ENCODE data around the gene LCE1C.

LCE1C gene

GRCh38 chr1:152806576-152806975 is at the start of gene LCE1C:
Gene LCE1C, minus strand, starts transcription at chr1:152806651. Its CDS starts 1,173 bp downstream, at chr1:152805478.
- no peak for DNase-seq (ENCODE audit: low spot score)

GRCh38 chr1:152855661-152856060 is 49.2 kb upstream of the LCE1C start:
- DNase-seq (ENCODE audit: low spot score): no peak

GRCh38 chr1:152842556-152842955 is 36.1 kb upstream of the LCE1C start, which contains the start of gene LCE6A:
Gene LCE6A, plus strand, starts transcription at chr1:152842856. Its CDS starts 665 bp downstream, at chr1:152843521.
- DNase-seq (ENCODE audit: low spot score): no peak

- no peak for DNase-seq (ENCODE audit: low spot score)
Measured at GRCh38 chr1:152836870-152837269, 30.4 kb upstream of the LCE1C start.

GRCh38 chr1:152827173-152827572 is 20.7 kb upstream of the LCE1C start, which contains the start of gene LCE1A:
Gene LCE1A, plus strand, starts transcription at chr1:152827473. Its CDS starts 0 bp downstream, at chr1:152827473.
- DNase-seq (ENCODE audit: low spot score): no peak

- no peak for DNase-seq (ENCODE audit: low spot score)
Measured at GRCh38 chr1:152824964-152825363, 18.5 kb upstream of the LCE1C start.

- no peak for DNase-seq (ENCODE audit: low spot score)
Measured at GRCh38 chr1:152823294-152823693, 16.8 kb upstream of the LCE1C start.

GRCh38 chr1:152817309-152817708 is 10.9 kb upstream of the LCE1C start:
- no peak for DNase-seq (ENCODE audit: low spot score)

- no peak for DNase-seq (ENCODE audit: low spot score)
Measured at GRCh38 chr1:152811671-152812070, 5.2 kb upstream of the LCE1C start, which contains the start of gene LCE1B. Gene LCE1B, plus strand, starts transcription at chr1:152811971. Its CDS starts 476 bp downstream, at chr1:152812447.

GRCh38 chr1:152811050-152811449 is 4.6 kb upstream of the LCE1C start:
- no peak for DNase-seq (ENCODE audit: low spot score)

- DNase-seq (ENCODE audit: low spot score): no peak
Measured at GRCh38 chr1:152801333-152801732, 5.1 kb downstream of the LCE1C start.

- DNase-seq (ENCODE audit: low spot score): no peak
Measured at GRCh38 chr1:152796421-152796820, 10.0 kb downstream of the LCE1C start, which contains the start of gene LCE1D. Gene LCE1D, plus strand, starts transcription at chr1:152796721. Its CDS starts 1,074 bp downstream, at chr1:152797795.

- DNase-seq (ENCODE audit: low spot score): no peak
Measured at GRCh38 chr1:152795686-152796085, 10.8 kb downstream of the LCE1C start.

GRCh38 chr1:152786077-152786476 is 20.4 kb downstream of the LCE1C start, which contains the start of gene LCE1E:
Gene LCE1E, plus strand, starts transcription at chr1:152786257. Its CDS starts 1,043 bp downstream, at chr1:152787300.
- no peak for DNase-seq (ENCODE audit: low spot score)

GRCh38 chr1:152783095-152783494 is 23.4 kb downstream of the LCE1C start:
- DNase-seq (ENCODE audit: low spot score): no peak

- DNase-seq (ENCODE audit: low spot score): no peak
Measured at GRCh38 chr1:152777510-152778137, 28.8 kb downstream of the LCE1C start.

GRCh38 chr1:152776361-152776760 is 30.1 kb downstream of the LCE1C start:
- DNase-seq (ENCODE audit: low spot score): no peak

GRCh38 chr1:152774875-152775274 is 31.6 kb downstream of the LCE1C start, which contains the start of gene LCE1F:
Gene LCE1F, plus strand, starts transcription at chr1:152775140. Its CDS starts 1,232 bp downstream, at chr1:152776372.
- no peak for DNase-seq (ENCODE audit: low spot score)

- DNase-seq (ENCODE audit: low spot score): no peak
Measured at GRCh38 chr1:152770411-152770810, 36.0 kb downstream of the LCE1C start.

- no peak for DNase-seq (ENCODE audit: low spot score)
Measured at GRCh38 chr1:152768847-152769533, 37.5 kb downstream of the LCE1C start.

GRCh38 chr1:152761609-152762213 is 44.7 kb downstream of the LCE1C start:
- no peak for DNase-seq (ENCODE audit: low spot score)

- DNase-seq (ENCODE audit: low spot score): no peak
Measured at GRCh38 chr1:152760551-152761190, 45.8 kb downstream of the LCE1C start.
